SK-N-SH (cell line): ENCODE data around the gene YWHAE. TPM values are rescaled to one million over a fixed set of nuclear protein-coding genes. Genes with fewer than 3 reads are reported as not detected.

Experiments
- CTCF ChIA-PET: fragments of 300-600, 350-600 bp; formaldehyde crosslinking; extraction: SDS; loops from one replicate; lab custom pipeline; 2021; lab: Yijun Ruan, JAX
- POLR2A ChIA-PET: fragments of 350-600 bp; sonication (Branson Sonifier 250); formaldehyde crosslinking; extraction: SDS; loops from one replicate; lab custom pipeline; 2020; ENCODE audit warnings: antibody characterized with exemption, inconsistent platforms; lab: Yijun Ruan, JAX
- DNase-seq: peaks from one replicate; pipeline ENCODE4 v3.0.0; 2012
- H2AFZ ChIP-seq: fragments of 200-600 bp; sonication (generic); 2 replicates; pipeline ENCODE4 v1.8.1; 2016; ENCODE audit warnings: antibody characterized with exemption, mild to moderate bottlenecking, low read depth
- H3F3A ChIP-seq: fragments of 200-600 bp; sonication (generic); replicated peaks from 2 replicates; pipeline ENCODE3; 2016; ENCODE audit warnings: antibody characterized with exemption, mild to moderate bottlenecking; ENCODE audit not compliant: insufficient read depth
- H3K27ac ChIP-seq, 2 experiments: fragments of 200-500 bp in 1 of 2; fragments of 200-600 bp in 1 of 2; sonication (Bioruptor generic) in 1 of 2; sonication (generic), shearing (Covaris generic) in 1 of 2; 2 replicates each; pipeline versions ENCODE4 v1.5.1 to v1.6.1; 2014 to 2016; ENCODE audit warnings: low read depth in 2 of 2, inconsistent platforms in 1 of 2, low read length in 1 of 2, mild to moderate bottlenecking in 1 of 2, mixed read lengths in 1 of 2
- H3K27me3 ChIP-seq: fragments of 200-600 bp; sonication (generic), shearing (Covaris generic); 2 replicates; pipeline ENCODE4 v1.6.1; 2016; ENCODE audit warnings: mixed run types; ENCODE audit not compliant: insufficient read depth
- H3K36me3 ChIP-seq, 2 experiments: fragments of 200-500 bp in 1 of 2; fragments of 200-600 bp in 1 of 2; sonication (Bioruptor generic) in 1 of 2; sonication (generic) in 1 of 2; replicated peaks in 1 of 2; 2 replicates each; pipeline versions ENCODE3 to v1.5.1; 2014 to 2016; ENCODE audit warnings: low read length in 1 of 2, mild to moderate bottlenecking in 1 of 2; ENCODE audit not compliant: insufficient read depth in 2 of 2, control insufficient read depth in 1 of 2
- H3K4me1 ChIP-seq, 2 experiments: fragments of 200-500 bp in 1 of 2; fragments of 200-600 bp in 1 of 2; sonication (Bioruptor generic) in 1 of 2; sonication (generic), shearing (Covaris generic) in 1 of 2; 2 replicates each; pipeline versions ENCODE4 v1.5.1 to v1.6.1; 2014 to 2016; ENCODE audit warnings: low read depth in 1 of 2, low read length in 1 of 2, mixed run types in 1 of 2; ENCODE audit not compliant: insufficient read depth in 2 of 2, control insufficient read depth in 1 of 2
- H3K4me2 ChIP-seq: fragments of 200-600 bp; sonication (generic), shearing (Covaris generic); 2 replicates; pipeline ENCODE4 v1.6.1; 2017; ENCODE audit warnings: mixed run types
- H3K4me3 ChIP-seq, 2 experiments: fragments of 200-500 bp in 1 of 2; fragments of 200-600 bp in 1 of 2; sonication (Bioruptor generic) in 1 of 2; sonication (generic), shearing (Covaris generic) in 1 of 2; 2 replicates each; pipeline versions ENCODE4 v1.5.1 to v1.8.1; 2014 to 2016; ENCODE audit warnings: low read depth in 2 of 2, inconsistent platforms in 1 of 2, low read length in 1 of 2, mild to moderate bottlenecking in 1 of 2, mixed read lengths in 1 of 2, moderate library complexity in 1 of 2
- H3K79me2 ChIP-seq: fragments of 200-600 bp; sonication (generic); 2 replicates; pipeline ENCODE4 v1.8.1; 2017; ENCODE audit warnings: mild to moderate bottlenecking; ENCODE audit not compliant: insufficient read depth
- H3K9ac ChIP-seq: fragments of 200-600 bp; sonication (generic); 2 replicates; pipeline ENCODE4 v1.6.1; 2017; ENCODE audit warnings: mixed run types
- H3K9me2 ChIP-seq: fragments of 200-600 bp; sonication (generic); 2 replicates; pipeline ENCODE4 v1.6.1; 2017; ENCODE audit warnings: mixed run types
- H3K9me3 ChIP-seq: fragments of 200-600 bp; sonication (generic); 2 replicates; pipeline ENCODE4 v1.6.1; 2017; ENCODE audit warnings: mixed run types, mild to moderate bottlenecking, moderate library complexity
- H4K20me1 ChIP-seq: fragments of 200-600 bp; sonication (generic); 2 replicates; pipeline ENCODE4 v1.6.1; 2017; ENCODE audit warnings: mild to moderate bottlenecking, mixed run types; ENCODE audit not compliant: insufficient read depth
- CHD2 ChIP-seq: fragments of 150-350 bp; IDR thresholded peaks from 2 replicates; pipeline ENCODE4 v1.6.1; 2018; ENCODE audit warnings: low read length; ENCODE audit not compliant: partially characterized antibody
- CTCF ChIP-seq: fragments of 200-600 bp; sonication (generic); IDR thresholded peaks from 2 replicates; pipeline ENCODE4 v1.6.1; 2017; ENCODE audit warnings: antibody characterized with exemption, mild to moderate bottlenecking, moderate library complexity
- FOXM1 ChIP-seq: IDR thresholded peaks from 2 replicates; pipeline ENCODE4 v1.4.0; 2012; ENCODE audit warnings: low read depth, mild to moderate bottlenecking
- IRF3 ChIP-seq: fragments of 150-350 bp; IDR thresholded peaks from 2 replicates; pipeline ENCODE4 v1.6.1; 2016; ENCODE audit warnings: mild to moderate bottlenecking, low read depth, low read length
- JUND ChIP-seq: IDR thresholded peaks from 2 replicates; pipeline ENCODE4 v1.4.0; 2012
- MAX ChIP-seq: IDR thresholded peaks from 2 replicates; pipeline ENCODE4 v1.4.0; 2012; ENCODE audit warnings: low read depth
- NFIC ChIP-seq: IDR thresholded peaks from 2 replicates; pipeline ENCODE4 v1.4.0; 2012; ENCODE audit warnings: borderline replicate concordance
- POLR2AphosphoS5 ChIP-seq: IDR thresholded peaks from 2 replicates; pipeline ENCODE4 v1.6.1; 2012; ENCODE audit warnings: low read depth, low read length
- RAD21 ChIP-seq: IDR thresholded peaks from 2 replicates; pipeline ENCODE4 v1.6.1; 2012; ENCODE audit warnings: mild to moderate bottlenecking, low read length
- TEAD4 ChIP-seq: IDR thresholded peaks from 2 replicates; pipeline ENCODE4 v1.4.0; 2012; ENCODE audit warnings: mild to moderate bottlenecking, borderline replicate concordance; ENCODE audit not compliant: insufficient read depth
- USF2 ChIP-seq: fragments of 150-350 bp; IDR thresholded peaks from 2 replicates; pipeline ENCODE4 v1.6.1; 2017; ENCODE audit warnings: antibody characterized with exemption, low read length, low read depth, borderline replicate concordance
- ZBTB33 ChIP-seq: IDR thresholded peaks from 2 replicates; pipeline ENCODE4 v1.4.0; 2012; ENCODE audit warnings: low read depth, borderline replicate concordance
- WGBS: methylation state at CpG from one replicate; pipeline ENCODE4 v1.1.6; 2017; ENCODE audit warnings: low lambda C conversion rate; 5-methylcytosine and 5-hydroxymethylcytosine counted together
- polyA plus RNA-seq, 3 experiments: library from polyadenylated mRNA; depleted of rRNA; stranded (reverse); fragments of >200 nt; gene quantifications; 2 replicates each; pipeline ENCODE4 v1.2.3, GENCODE V29; 2012

Gene YWHAE
- polyA plus RNA-seq, 1 of the 3 experiments (the other 2 are of a cell fraction): 1,023 TPM

GRCh38 chr17:1322014-1322428 lies 78.0 kb downstream of the YWHAE start:
- DNase-seq: no peak
- H4K20me1 ChIP-seq: no peaks in the 10 kb centered on the region
- no peaks in the 10 kb centered on the region for H3K4me1 ChIP-seq
- H3K36me3 ChIP-seq: no peaks in the 10 kb centered on the region
- H3K27ac ChIP-seq: no peak overlapping the region
- TF ChIP-seq POLR2AphosphoS5 (no peak), JUND (no peak), TEAD4 (no peak), USF2 (no peak), NFIC (no peak), CTCF (no peak), IRF3 (no peak), FOXM1 (no peak), ZBTB33 (no peak), MAX (no peak), CHD2 (no peak), RAD21 (no peak)
- TF ChIP-seq, all 33 proteins: peak for 0
- ChIA-PET POLR2A (interaction anchor here (0.6 kb wide), 1 partner anchor 126 kb away, joined by 3 read pairs; no protein-coding TSS in a partner anchor), CTCF (interaction anchor here (0.8 to 4.1 kb wide), 4 partner anchors 10 to 62 kb away, joined by 3 to 20 read pairs (median 4); no protein-coding TSS in a partner anchor)
- Histone ChIP-seq H3K4me3 (no peak overlapping the region), H3K9me2 (no peaks in the 10 kb centered on the region), H2AFZ (no peak overlapping the region), H3K27me3 (peaks cover 6% of the 10 kb centered on the region; the same call in 1 of the 2 replicates), H3K9me3 (no peaks in the 10 kb centered on the region), H3F3A (peaks cover 3% of the 10 kb centered on the region), H3K79me2 (no peaks in the 10 kb centered on the region), H3K9ac (no peak overlapping the region), H3K4me2 (no peak overlapping the region)
- 45% methylated on average over 4 of the region's 6 CpGs for WGBS
